ENCODE results near the gene ING3. TPM values are rescaled to one million over a fixed set of nuclear protein-coding genes. Genes with fewer than 3 reads are reported as not detected.

The ING3 gene
- total RNA-seq, 3 donors from 2014 or later: 14.6 to 19.0 (median 19.0) TPM

GRCh38 chr7:121016966-121017365, 66.4 kb downstream of the ING3 start:
- Histone ChIP-seq H3K27ac (peak overlapping the region; percentile 5 to 61), H3K36me3 (no peaks in the 10 kb centered on the region)

DNA sequence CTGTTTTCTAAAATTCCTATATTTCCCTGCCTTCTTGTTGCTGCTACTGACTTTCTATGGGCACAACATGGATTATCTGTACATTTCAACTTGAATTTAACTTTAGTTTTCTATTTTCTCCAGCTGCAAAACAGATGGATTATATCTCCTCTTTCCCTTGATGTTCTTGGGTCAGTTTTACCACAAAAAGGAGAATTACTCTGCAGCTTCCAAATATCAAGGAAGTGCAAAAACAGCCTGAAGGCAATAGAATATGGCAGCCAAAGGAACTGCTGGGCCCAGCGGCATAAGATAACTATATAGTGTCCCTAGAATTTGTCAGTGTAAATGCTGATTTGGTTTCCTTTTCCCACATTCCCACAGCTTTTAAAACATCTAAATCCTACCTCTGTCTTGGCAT, 67.0 kb downstream of the ING3 start:
- TF ChIP-seq, protein P1, sequence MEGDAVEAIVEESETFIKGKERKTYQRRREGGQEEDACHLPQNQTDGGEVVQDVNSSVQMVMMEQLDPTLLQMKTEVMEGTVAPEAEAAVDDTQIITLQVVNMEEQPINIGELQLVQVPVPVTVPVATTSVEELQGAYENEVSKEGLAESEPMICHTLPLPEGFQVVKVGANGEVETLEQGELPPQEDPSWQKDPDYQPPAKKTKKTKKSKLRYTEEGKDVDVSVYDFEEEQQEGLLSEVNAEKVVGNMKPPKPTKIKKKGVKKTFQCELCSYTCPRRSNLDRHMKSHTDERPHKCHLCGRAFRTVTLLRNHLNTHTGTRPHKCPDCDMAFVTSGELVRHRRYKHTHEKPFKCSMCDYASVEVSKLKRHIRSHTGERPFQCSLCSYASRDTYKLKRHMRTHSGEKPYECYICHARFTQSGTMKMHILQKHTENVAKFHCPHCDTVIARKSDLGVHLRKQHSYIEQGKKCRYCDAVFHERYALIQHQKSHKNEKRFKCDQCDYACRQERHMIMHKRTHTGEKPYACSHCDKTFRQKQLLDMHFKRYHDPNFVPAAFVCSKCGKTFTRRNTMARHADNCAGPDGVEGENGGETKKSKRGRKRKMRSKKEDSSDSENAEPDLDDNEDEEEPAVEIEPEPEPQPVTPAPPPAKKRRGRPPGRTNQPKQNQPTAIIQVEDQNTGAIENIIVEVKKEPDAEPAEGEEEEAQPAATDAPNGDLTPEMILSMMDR (IDR thresholded peaks at IDR 0.05): no peak
- TF ChIP-seq POLR2A (IDR thresholded peaks at IDR 0.05): no peak
- TF ChIP-seq POLR2AphosphoS5 (IDR thresholded peaks at IDR 0.05): no peak
- Histone ChIP-seq H3K4me1 (no peaks in the 10 kb centered on the region), H3K27me3 (no peaks in the 10 kb centered on the region), H3K27ac (no peak overlapping the region), H3K9me3 (no peaks in the 10 kb centered on the region), H3K4me3 (no peak overlapping the region), H3K36me3 (no peaks in the 10 kb centered on the region)
- no peak for DNase-seq (ENCODE audit: low spot score in 2 of 2)
- intact Hi-C loops (cut with DNase I; ENCODE audit: low total_unique reads): no loop called here

More at GRCh38 chr7:121016966-121017365, 66.4 kb downstream of the ING3 start:
- Histone ChIP-seq H3K4me1 (no peaks in the 10 kb centered on the region), H3K27me3 (no peaks in the 10 kb centered on the region), H3K4me3 (no peak overlapping the region), H3K9me3 (no peaks in the 10 kb centered on the region)
- TF ChIP-seq POLR2AphosphoS5 (IDR thresholded peaks at IDR 0.05): no peak
- no peak for TF ChIP-seq POLR2A (IDR thresholded peaks at IDR 0.05)
- TF ChIP-seq, protein P1 (IDR thresholded peaks at IDR 0.05): no peak
- intact Hi-C loops (cut with DNase I; ENCODE audit: low total_unique reads): no loop called here
- no peak for DNase-seq (ENCODE audit: low spot score in 2 of 2)

DNA sequence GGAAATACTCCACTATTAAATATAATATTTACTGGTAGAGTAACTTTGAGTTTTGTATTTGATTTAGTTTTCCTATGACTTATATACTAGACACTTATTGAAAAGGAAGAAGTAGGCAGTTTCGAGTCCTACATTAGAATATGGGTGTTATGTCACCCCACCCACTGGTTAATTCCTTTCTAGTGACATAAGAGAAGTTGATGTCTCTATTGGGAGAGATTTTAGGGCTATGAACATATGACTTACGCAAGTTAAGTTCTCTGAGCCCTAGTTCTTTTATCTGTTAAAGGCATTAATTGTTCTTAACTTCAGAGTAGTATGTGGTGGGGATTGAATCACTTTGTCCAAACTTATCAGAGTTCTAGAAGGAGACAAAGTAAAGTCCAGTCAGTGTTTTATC, 68.4 kb downstream of the ING3 start:
- peak overlapping the region; percentile 5 to 52 for H3K27ac ChIP-seq
- no peaks in the 10 kb centered on the region for H3K27me3 ChIP-seq
- H3K9me3 ChIP-seq: no peaks in the 10 kb centered on the region
- DNase-seq (ENCODE audit: low spot score in 2 of 2): no peak
- H3K4me3 ChIP-seq: no peak overlapping the region
- H3K36me3 ChIP-seq: no peaks in the 10 kb centered on the region
- H3K4me1 ChIP-seq: no peaks in the 10 kb centered on the region
- no peak for TF ChIP-seq POLR2A (IDR thresholded peaks at IDR 0.05)
- TF ChIP-seq POLR2AphosphoS5 (IDR thresholded peaks at IDR 0.05): no peak
- TF ChIP-seq, protein P1 (IDR thresholded peaks at IDR 0.05): no peak
- intact Hi-C loops (cut with DNase I; ENCODE audit: low total_unique reads): no loop called here

- H3K27ac ChIP-seq: peak overlapping the region; percentile 46 to 54
- no peak for DNase-seq (ENCODE audit: low spot score in 2 of 2)
- H3K4me1 ChIP-seq: no peaks in the 10 kb centered on the region
- no peaks in the 10 kb centered on the region for H3K27me3 ChIP-seq
- H3K4me3 ChIP-seq: no peak overlapping the region
- intact Hi-C loops (cut with DNase I; ENCODE audit: low total_unique reads): no loop called here
- no peaks in the 10 kb centered on the region for H3K36me3 ChIP-seq
- no peak for TF ChIP-seq POLR2AphosphoS5 (IDR thresholded peaks at IDR 0.05)
- no peak for TF ChIP-seq POLR2A (IDR thresholded peaks at IDR 0.05)
- TF ChIP-seq, protein P1 (IDR thresholded peaks at IDR 0.05): no peak
- no peaks in the 10 kb centered on the region for H3K9me3 ChIP-seq
These were observed 69.8 kb downstream of the ING3 start for GRCh38 chr7:121020249-121020988.
